HEK293 (cell line): ENCODE data around the gene SREK1.

Experiments used
- CTCF ChIA-PET: fragments of 350-600 bp; formaldehyde crosslinking; extraction: SDS; loops from one replicate; lab custom pipeline; 2021; ENCODE audit warnings: antibody characterized with exemption; lab: Yijun Ruan, JAX
- POLR2A ChIA-PET: fragments of 300-600 bp; formaldehyde crosslinking; extraction: SDS; loops from one replicate; lab custom pipeline; 2020; ENCODE audit warnings: antibody characterized with exemption, inconsistent platforms; lab: Yijun Ruan, JAX
- H3K27ac ChIP-seq: fragments of 200-500 bp; sonication (Bioruptor generic); 2 replicates; pipeline ENCODE4 v1.5.1; 2014; ENCODE audit warnings: low read depth, low read length, control low read depth, inconsistent platforms; ENCODE audit errors: extremely low read depth
- H3K36me3 ChIP-seq, 2 experiments: fragments of 200-500 bp in 1 of 2; sonication (Bioruptor generic) in 1 of 2; 1 replicate in 1 of 2; 2 replicates in 1 of 2; pipeline ENCODE4 v1.5.1; 2014 to 2017; ENCODE audit warnings: inconsistent platforms in 2 of 2, low read length in 2 of 2; ENCODE audit not compliant: control insufficient read depth in 2 of 2, insufficient read depth in 1 of 2
- H3K4me1 ChIP-seq: fragments of 200-500 bp; sonication (Bioruptor generic); 2 replicates; pipeline ENCODE4 v1.5.1; 2014; ENCODE audit warnings: mild to moderate bottlenecking, low read length, inconsistent platforms; ENCODE audit not compliant: control insufficient read depth, insufficient read depth
- H3K4me3 ChIP-seq: 2 replicates; pipeline ENCODE4 v1.5.1; 2011; ENCODE audit warnings: low read depth, mild to moderate bottlenecking, control low read depth, low read length, moderate library complexity
- H3K9me3 ChIP-seq: fragments of 200-500 bp; sonication (Bioruptor generic); 2 replicates; pipeline ENCODE4 v1.5.1; 2014; ENCODE audit warnings: low read depth, low read length, inconsistent platforms; ENCODE audit not compliant: control insufficient read depth, insufficient read depth
- KLF8 ChIP-seq: fragments of 450-650 bp; formaldehyde crosslinking; IDR thresholded peaks from 2 replicates; pipeline ENCODE4 v1.5.1; 2016; ENCODE audit warnings: missing biosample characterization, missing genetic modification characterization
- OSR2 ChIP-seq: fragments of 450-650 bp; formaldehyde crosslinking; IDR thresholded peaks from 2 replicates; pipeline ENCODE4 v1.5.1; 2016; ENCODE audit warnings: missing biosample characterization, missing genetic modification characterization
- OVOL3 ChIP-seq: fragments of 450-650 bp; formaldehyde crosslinking; IDR thresholded peaks from 2 replicates; pipeline ENCODE4 v1.5.1; 2016; ENCODE audit warnings: missing biosample characterization, missing genetic modification characterization
- PATZ1 ChIP-seq: fragments of 450-650 bp; formaldehyde crosslinking; IDR thresholded peaks from 2 replicates; pipeline ENCODE4 v1.5.1; 2016; ENCODE audit warnings: missing biosample characterization, missing genetic modification characterization
- RBAK ChIP-seq: fragments of 450-650 bp; formaldehyde crosslinking; IDR thresholded peaks from 2 replicates; pipeline ENCODE4 v1.5.1; 2016; ENCODE audit warnings: missing biosample characterization, missing genetic modification characterization
- SP2 ChIP-seq: fragments of 450-650 bp; formaldehyde crosslinking; IDR thresholded peaks from 2 replicates; pipeline ENCODE4 v1.5.1; 2016; ENCODE audit warnings: missing biosample characterization, missing genetic modification characterization
- SP7 ChIP-seq: fragments of 450-650 bp; formaldehyde crosslinking; IDR thresholded peaks from 2 replicates; pipeline ENCODE4 v1.5.1; 2016; ENCODE audit warnings: missing biosample characterization, missing genetic modification characterization
- YY2 ChIP-seq: fragments of 450-650 bp; formaldehyde crosslinking; IDR thresholded peaks from 2 replicates; pipeline ENCODE4 v1.5.1; 2016; ENCODE audit warnings: missing biosample characterization, missing genetic modification characterization
- ZBTB21 ChIP-seq: fragments of 450-650 bp; formaldehyde crosslinking; IDR thresholded peaks from 2 replicates; pipeline ENCODE4 v1.5.1; 2017; ENCODE audit warnings: missing biosample characterization, missing genetic modification characterization
- ZFP3 ChIP-seq: fragments of 450-650 bp; formaldehyde crosslinking; IDR thresholded peaks from 2 replicates; pipeline ENCODE4 v1.5.1; 2016; ENCODE audit warnings: low read depth, missing biosample characterization, missing genetic modification characterization
- ZNF202 ChIP-seq: fragments of 450-650 bp; formaldehyde crosslinking; IDR thresholded peaks from 2 replicates; pipeline ENCODE4 v1.5.1; 2016; ENCODE audit warnings: missing biosample characterization, missing genetic modification characterization, borderline replicate concordance
- ZNF223 ChIP-seq: fragments of 450-650 bp; formaldehyde crosslinking; IDR thresholded peaks from 2 replicates; pipeline ENCODE4 v1.5.1; 2016; ENCODE audit warnings: missing biosample characterization, missing genetic modification characterization
- ZNF311 ChIP-seq: fragments of 450-650 bp; formaldehyde crosslinking; IDR thresholded peaks from 2 replicates; pipeline ENCODE4 v1.5.1; 2017; ENCODE audit warnings: missing biosample characterization, missing genetic modification characterization, borderline replicate concordance
- ZNF324 ChIP-seq: fragments of 450-650 bp; formaldehyde crosslinking; IDR thresholded peaks from 2 replicates; pipeline ENCODE4 v1.5.1; 2016; ENCODE audit warnings: missing biosample characterization, missing genetic modification characterization
- ZNF341 ChIP-seq: fragments of 450-650 bp; formaldehyde crosslinking; IDR thresholded peaks from 2 replicates; pipeline ENCODE4; 2016; ENCODE audit warnings: low read depth, missing biosample characterization, missing genetic modification characterization
- ZNF350 ChIP-seq: fragments of 450-650 bp; formaldehyde crosslinking; IDR thresholded peaks from 2 replicates; pipeline ENCODE4 v1.5.0; 2017; ENCODE audit warnings: missing biosample characterization, mild to moderate bottlenecking, missing genetic modification characterization
- ZNF658 ChIP-seq: fragments of 450-650 bp; formaldehyde crosslinking; IDR thresholded peaks from 2 replicates; pipeline ENCODE4; 2016; ENCODE audit warnings: missing biosample characterization, missing genetic modification characterization
- ZNF843 ChIP-seq: fragments of 450-650 bp; formaldehyde crosslinking; IDR thresholded peaks from 2 replicates; pipeline ENCODE4 v1.5.1; 2016; ENCODE audit warnings: missing biosample characterization, missing genetic modification characterization
- TF ChIP-seq, protein P1 (sequence below): fragments of 450-650 bp; formaldehyde crosslinking; IDR thresholded peaks from 2 replicates; pipeline ENCODE4 v1.5.1; 2016; ENCODE audit warnings: missing biosample characterization, missing genetic modification characterization
- TF ChIP-seq, protein P2 (sequence below): fragments of 450-650 bp; formaldehyde crosslinking; IDR thresholded peaks from 2 replicates; pipeline ENCODE4 v1.5.1; 2016; ENCODE audit warnings: missing biosample characterization, missing genetic modification characterization, borderline replicate concordance

Gene SREK1

DNA sequence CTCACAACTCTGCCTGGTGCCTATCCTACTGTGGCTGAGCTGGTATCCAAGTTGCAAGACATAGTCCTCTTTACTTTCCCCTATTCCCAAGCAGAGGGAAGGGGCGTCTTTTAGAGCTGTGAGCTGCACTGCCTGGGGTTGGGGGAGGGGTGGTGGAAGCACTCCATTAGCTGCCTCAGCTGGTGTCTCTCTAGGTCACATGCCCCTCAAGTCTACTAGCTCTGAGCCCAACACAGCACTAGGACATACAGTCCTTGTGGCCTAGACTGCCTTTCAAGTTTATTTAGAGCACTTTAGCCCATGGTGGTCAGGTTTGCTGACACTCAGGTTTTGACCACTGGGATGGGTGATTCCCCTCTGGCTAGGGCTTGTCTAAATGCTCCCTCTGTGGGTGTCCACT, 54.7 kb downstream of the SREK1 start (continued):
- TF ChIP-seq ZNF324 (tag by site-specific recombination) = no peak
- TF ChIP-seq ZNF223 (tag by site-specific recombination) = no peak
- TF ChIP-seq ZNF341 (tag by site-specific recombination) = no peak
- no peak for TF ChIP-seq ZFP3
- TF ChIP-seq ZBTB21 (tag by site-specific recombination) = no peak

DNA sequence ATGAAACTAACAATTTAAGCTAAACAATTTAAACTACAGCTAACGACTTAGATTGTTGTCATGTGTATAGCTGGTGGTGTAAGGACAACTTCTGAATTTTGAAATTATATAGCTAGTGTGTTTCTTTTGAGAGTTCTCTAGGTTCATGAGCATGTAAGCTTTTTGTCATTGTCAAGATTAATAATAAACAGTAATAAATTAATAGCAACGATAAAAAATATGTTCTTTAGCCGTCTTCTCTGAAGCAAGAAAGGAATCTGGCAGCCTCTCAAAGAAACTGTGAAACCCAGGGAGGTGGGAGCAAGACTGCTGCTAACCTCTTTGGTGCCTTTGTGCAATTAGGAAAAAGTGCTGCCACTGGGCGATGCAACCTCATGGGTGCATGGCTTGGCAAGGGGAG, 59.4 kb downstream of the SREK1 start:
- ChIA-PET POLR2A (no interaction called here), CTCF (interaction anchor here (0.6 kb wide), 1 partner anchor 554 kb away, joined by 3 read pairs; no protein-coding TSS in a partner anchor)
- TF ChIP-seq YY2 (tag by site-specific recombination) = no peak
- no peak for TF ChIP-seq RBAK (tag by site-specific recombination)
- no peak for TF ChIP-seq ZNF341 (tag by site-specific recombination)
- no peak for TF ChIP-seq ZNF311
- no peak for TF ChIP-seq ZNF202 (tag by site-specific recombination)
- no peak for TF ChIP-seq KLF8
- TF ChIP-seq OVOL3 (tag by site-specific recombination) = no peak
- TF ChIP-seq ZNF843 (tag by site-specific recombination) = no peak
- no peak for TF ChIP-seq ZNF658
- H3K4me1 ChIP-seq = no peaks in the 10 kb centered on the region
- H3K27ac ChIP-seq = no peak overlapping the region
- no peaks in the 10 kb centered on the region for H3K36me3 ChIP-seq
- H3K4me3 ChIP-seq = no peak overlapping the region
- no peaks in the 10 kb centered on the region for H3K9me3 ChIP-seq

- no peaks in the 10 kb centered on the region for H3K4me1 ChIP-seq
- no peak overlapping the region for H3K27ac ChIP-seq
- POLR2A ChIA-PET = no interaction called here
- CTCF ChIA-PET = no interaction called here
- H3K9me3 ChIP-seq = no peaks in the 10 kb centered on the region
- TF ChIP-seq SP2 (tag by site-specific recombination) = no peak
- TF ChIP-seq, protein P1, sequence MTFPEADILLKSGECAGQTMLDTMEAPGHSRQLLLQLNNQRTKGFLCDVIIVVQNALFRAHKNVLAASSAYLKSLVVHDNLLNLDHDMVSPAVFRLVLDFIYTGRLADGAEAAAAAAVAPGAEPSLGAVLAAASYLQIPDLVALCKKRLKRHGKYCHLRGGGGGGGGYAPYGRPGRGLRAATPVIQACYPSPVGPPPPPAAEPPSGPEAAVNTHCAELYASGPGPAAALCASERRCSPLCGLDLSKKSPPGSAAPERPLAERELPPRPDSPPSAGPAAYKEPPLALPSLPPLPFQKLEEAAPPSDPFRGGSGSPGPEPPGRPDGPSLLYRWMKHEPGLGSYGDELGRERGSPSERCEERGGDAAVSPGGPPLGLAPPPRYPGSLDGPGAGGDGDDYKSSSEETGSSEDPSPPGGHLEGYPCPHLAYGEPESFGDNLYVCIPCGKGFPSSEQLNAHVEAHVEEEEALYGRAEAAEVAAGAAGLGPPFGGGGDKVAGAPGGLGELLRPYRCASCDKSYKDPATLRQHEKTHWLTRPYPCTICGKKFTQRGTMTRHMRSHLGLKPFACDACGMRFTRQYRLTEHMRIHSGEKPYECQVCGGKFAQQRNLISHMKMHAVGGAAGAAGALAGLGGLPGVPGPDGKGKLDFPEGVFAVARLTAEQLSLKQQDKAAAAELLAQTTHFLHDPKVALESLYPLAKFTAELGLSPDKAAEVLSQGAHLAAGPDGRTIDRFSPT (tag by site-specific recombination) = no peak
- TF ChIP-seq SP7 = no peak
- TF ChIP-seq, all 188 proteins: peak for 0
- no peak overlapping the region for H3K4me3 ChIP-seq
- H3K36me3 ChIP-seq = no peaks in the 10 kb centered on the region
Observed at GRCh38 chr5:66206465-66206864, 62.4 kb downstream of the SREK1 start.

GRCh38 chr5:66207800-66208561, 63.9 kb downstream of the SREK1 start:
- Histone ChIP-seq H3K4me3 (no peak overlapping the region), H3K9me3 (no peaks in the 10 kb centered on the region)
- POLR2A ChIA-PET = no interaction called here
- TF ChIP-seq ZNF350 (tag by site-specific recombination) (no peak), ZNF658 (no peak), OSR2 (tag by site-specific recombination) (no peak), PATZ1 (tag by site-specific recombination) (no peak)
- TF ChIP-seq, protein P2, sequence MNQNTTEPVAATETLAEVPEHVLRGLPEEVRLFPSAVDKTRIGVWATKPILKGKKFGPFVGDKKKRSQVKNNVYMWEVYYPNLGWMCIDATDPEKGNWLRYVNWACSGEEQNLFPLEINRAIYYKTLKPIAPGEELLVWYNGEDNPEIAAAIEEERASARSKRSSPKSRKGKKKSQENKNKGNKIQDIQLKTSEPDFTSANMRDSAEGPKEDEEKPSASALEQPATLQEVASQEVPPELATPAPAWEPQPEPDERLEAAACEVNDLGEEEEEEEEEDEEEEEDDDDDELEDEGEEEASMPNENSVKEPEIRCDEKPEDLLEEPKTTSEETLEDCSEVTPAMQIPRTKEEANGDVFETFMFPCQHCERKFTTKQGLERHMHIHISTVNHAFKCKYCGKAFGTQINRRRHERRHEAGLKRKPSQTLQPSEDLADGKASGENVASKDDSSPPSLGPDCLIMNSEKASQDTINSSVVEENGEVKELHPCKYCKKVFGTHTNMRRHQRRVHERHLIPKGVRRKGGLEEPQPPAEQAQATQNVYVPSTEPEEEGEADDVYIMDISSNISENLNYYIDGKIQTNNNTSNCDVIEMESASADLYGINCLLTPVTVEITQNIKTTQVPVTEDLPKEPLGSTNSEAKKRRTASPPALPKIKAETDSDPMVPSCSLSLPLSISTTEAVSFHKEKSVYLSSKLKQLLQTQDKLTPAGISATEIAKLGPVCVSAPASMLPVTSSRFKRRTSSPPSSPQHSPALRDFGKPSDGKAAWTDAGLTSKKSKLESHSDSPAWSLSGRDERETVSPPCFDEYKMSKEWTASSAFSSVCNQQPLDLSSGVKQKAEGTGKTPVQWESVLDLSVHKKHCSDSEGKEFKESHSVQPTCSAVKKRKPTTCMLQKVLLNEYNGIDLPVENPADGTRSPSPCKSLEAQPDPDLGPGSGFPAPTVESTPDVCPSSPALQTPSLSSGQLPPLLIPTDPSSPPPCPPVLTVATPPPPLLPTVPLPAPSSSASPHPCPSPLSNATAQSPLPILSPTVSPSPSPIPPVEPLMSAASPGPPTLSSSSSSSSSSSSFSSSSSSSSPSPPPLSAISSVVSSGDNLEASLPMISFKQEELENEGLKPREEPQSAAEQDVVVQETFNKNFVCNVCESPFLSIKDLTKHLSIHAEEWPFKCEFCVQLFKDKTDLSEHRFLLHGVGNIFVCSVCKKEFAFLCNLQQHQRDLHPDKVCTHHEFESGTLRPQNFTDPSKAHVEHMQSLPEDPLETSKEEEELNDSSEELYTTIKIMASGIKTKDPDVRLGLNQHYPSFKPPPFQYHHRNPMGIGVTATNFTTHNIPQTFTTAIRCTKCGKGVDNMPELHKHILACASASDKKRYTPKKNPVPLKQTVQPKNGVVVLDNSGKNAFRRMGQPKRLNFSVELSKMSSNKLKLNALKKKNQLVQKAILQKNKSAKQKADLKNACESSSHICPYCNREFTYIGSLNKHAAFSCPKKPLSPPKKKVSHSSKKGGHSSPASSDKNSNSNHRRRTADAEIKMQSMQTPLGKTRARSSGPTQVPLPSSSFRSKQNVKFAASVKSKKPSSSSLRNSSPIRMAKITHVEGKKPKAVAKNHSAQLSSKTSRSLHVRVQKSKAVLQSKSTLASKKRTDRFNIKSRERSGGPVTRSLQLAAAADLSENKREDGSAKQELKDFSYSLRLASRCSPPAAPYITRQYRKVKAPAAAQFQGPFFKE (tag by site-specific recombination) = no peak
- TF ChIP-seq, all 188 proteins: peak for 0
- no peak overlapping the region for H3K27ac ChIP-seq
- H3K36me3 ChIP-seq = no peaks in the 10 kb centered on the region
- H3K4me1 ChIP-seq = no peaks in the 10 kb centered on the region
- CTCF ChIA-PET = no interaction called here
